ENCODE measurements around the gene TBL3. TPM values are rescaled to one million over a fixed set of nuclear protein-coding genes. Genes with fewer than 3 reads are reported as not detected.
A peak's percentile ranks its signal among the peaks of the same experiment; 100 is the strongest.

Gene TBL3
- total RNA-seq, 4 donors from 2014 or later: 49.2 to 73.5 (median 57.2) TPM

DNA sequence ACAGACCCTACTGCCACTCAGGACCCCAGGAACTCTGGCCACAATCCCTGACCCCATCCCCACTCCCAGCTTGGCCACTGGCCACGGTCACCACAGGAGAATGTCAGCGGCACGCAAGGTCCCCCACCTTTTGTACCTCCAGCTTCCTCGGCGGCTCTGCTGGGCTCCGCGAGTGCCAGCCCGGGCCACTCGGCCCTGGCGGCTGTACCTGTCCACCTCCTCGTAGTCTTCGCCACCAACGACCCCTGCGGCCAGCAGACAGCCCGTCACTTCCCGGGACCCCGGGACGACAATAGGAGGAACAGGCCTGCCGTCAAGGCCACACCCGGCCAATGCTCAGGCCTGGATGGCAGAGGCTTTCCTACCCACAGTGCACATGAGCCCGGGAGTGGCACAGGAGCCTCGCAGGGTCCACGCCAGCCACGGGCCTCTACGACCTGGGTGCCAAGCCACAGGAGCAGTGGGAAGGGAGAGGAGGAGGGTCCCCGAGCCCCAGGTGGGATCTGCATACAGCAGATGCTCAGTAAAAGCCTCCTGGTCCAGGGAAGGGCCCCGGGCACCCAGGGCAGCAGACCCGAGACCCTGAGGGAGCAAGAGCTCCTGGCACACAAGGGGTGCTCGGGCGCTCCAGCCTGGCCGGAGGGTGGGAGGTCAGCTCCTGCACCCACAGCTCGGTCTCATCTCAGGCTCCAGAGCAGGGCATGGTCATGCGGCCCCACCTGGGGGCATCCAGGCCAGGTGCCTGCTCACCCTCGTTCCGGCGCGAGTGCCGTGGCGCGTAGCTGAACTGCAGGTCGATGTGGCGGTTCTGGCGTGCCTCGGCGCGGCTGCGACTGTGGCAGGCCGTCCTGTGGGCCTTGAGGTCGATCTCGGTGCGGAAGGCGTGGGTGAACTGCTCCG is 29.9 kb downstream of the TBL3 start:
- no peaks in the 10 kb centered on the region for H3K27me3 ChIP-seq
- TF ChIP-seq EP300 (IDR thresholded peaks at IDR 0.05) (no peak), POLR2A (IDR thresholded peaks at IDR 0.05) (no peak), POLR2AphosphoS5 (IDR thresholded peaks at IDR 0.05) (no peak)
- TF ChIP-seq, protein P1, sequence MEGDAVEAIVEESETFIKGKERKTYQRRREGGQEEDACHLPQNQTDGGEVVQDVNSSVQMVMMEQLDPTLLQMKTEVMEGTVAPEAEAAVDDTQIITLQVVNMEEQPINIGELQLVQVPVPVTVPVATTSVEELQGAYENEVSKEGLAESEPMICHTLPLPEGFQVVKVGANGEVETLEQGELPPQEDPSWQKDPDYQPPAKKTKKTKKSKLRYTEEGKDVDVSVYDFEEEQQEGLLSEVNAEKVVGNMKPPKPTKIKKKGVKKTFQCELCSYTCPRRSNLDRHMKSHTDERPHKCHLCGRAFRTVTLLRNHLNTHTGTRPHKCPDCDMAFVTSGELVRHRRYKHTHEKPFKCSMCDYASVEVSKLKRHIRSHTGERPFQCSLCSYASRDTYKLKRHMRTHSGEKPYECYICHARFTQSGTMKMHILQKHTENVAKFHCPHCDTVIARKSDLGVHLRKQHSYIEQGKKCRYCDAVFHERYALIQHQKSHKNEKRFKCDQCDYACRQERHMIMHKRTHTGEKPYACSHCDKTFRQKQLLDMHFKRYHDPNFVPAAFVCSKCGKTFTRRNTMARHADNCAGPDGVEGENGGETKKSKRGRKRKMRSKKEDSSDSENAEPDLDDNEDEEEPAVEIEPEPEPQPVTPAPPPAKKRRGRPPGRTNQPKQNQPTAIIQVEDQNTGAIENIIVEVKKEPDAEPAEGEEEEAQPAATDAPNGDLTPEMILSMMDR (IDR thresholded peaks at IDR 0.05): no peak
- H3K4me1 ChIP-seq: peaks cover 49% of the 10 kb centered on the region
- H3K27ac ChIP-seq: no peak overlapping the region
- WGBS: 93% methylated on average over 33 of the region's 53 CpGs
- no peaks in the 10 kb centered on the region for H3K9me3 ChIP-seq
- H3K36me3 ChIP-seq: peaks cover 67% of the 10 kb centered on the region
- H3K4me3 ChIP-seq: no peak overlapping the region
- DNase-seq (ENCODE audit: low spot score in 2 of 2): no peak

DNA sequence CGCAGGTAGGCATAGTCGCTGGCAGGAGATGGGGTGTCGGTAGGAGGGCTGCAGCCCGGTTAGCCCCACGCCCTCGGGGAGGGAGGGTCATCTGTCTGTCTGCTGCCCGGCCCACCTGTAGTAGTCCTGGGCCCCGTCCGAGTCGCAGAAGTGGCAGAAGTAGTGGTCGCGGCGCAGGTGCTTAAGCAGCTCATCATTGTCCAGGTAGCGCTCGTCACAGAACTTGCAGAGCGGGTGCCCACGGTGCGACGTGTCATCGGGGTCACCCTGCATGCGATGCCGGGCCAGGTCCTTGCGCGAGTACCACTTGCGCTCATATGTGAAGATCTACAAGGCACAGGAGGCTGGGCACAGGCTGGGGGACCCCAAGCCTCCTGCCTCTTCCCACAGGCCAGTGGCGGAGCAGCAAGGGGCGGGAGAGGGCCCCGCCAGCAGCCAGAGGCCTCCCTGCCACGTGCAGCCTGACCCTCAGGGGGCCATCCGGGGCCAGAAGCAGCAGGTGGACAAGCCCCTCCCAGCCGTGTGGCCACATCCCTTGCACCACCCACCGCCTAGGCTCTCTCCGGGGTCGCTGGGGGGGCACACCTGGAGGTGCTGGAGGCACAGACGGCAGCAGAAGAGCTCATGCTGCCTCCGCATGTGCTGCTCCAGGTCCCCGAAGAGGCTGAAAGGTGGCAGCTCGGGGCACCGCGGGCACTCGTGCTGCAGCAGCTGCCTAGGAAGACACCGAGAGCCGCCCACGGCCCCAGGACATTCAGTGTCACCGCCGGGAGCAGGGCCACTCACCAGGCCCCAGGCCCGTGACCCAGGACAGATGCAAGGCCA is 30.8 kb downstream of the TBL3 start:
- no peaks in the 10 kb centered on the region for H3K9me3 ChIP-seq
- no peak overlapping the region for H3K4me3 ChIP-seq
- peaks cover 59% of the 10 kb centered on the region for H3K36me3 ChIP-seq
- no peak for TF ChIP-seq POLR2A (IDR thresholded peaks at IDR 0.05)
- TF ChIP-seq POLR2AphosphoS5 (IDR thresholded peaks at IDR 0.05): no peak
- TF ChIP-seq, protein P1 (IDR thresholded peaks at IDR 0.05): no peak
- no peak for TF ChIP-seq EP300 (IDR thresholded peaks at IDR 0.05)
- WGBS: 91% methylated on average over 16 of the region's 47 CpGs
- DNase-seq (ENCODE audit: low spot score in 2 of 2): no peak
- no peaks in the 10 kb centered on the region for H3K27me3 ChIP-seq
- H3K4me1 ChIP-seq: peaks cover 51% of the 10 kb centered on the region
- no peak overlapping the region for H3K27ac ChIP-seq

DNA sequence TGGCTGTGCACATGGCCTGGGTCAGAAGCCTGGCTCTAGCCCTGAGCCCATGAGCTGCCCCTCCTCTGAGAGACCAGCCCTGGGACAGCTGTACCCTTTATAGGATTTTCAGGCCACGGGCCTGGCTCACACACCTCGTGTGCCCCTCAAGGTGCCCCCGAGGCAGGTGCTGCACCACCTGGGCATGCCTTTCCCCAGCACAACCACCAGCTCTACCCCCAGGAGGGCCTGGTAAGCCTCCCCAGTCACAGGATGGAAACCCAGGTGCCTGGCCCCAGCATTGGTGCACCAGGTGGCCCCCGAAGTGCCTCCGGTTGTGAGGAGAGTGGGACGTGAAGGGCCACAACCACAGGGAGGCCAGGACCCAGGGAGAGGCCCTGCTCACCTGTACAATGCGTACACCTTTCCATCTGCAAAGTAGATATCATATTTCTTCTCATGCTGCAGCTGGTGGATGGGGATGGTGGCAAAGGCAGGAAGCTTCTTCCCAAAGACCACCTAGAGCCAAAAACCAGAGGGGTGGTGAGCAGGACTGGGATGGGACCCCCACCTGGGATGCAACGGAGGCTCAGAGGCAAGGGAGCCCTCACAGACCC is 31.5 kb downstream of the TBL3 start:
- Histone ChIP-seq H3K4me3 (no peak overlapping the region), H3K9me3 (no peaks in the 10 kb centered on the region), H3K27me3 (no peaks in the 10 kb centered on the region), H3K36me3 (peaks cover 52% of the 10 kb centered on the region), H3K4me1 (peaks cover 53% of the 10 kb centered on the region), H3K27ac (no peak overlapping the region)
- TF ChIP-seq POLR2A (IDR thresholded peaks at IDR 0.05) (no peak), POLR2AphosphoS5 (IDR thresholded peaks at IDR 0.05) (no peak), EP300 (IDR thresholded peaks at IDR 0.05) (no peak)
- TF ChIP-seq, protein P1 (IDR thresholded peaks at IDR 0.05): no peak
- WGBS: 85% methylated on average over 7 of the region's 8 CpGs
- no peak for DNase-seq (ENCODE audit: low spot score in 2 of 2)

DNA sequence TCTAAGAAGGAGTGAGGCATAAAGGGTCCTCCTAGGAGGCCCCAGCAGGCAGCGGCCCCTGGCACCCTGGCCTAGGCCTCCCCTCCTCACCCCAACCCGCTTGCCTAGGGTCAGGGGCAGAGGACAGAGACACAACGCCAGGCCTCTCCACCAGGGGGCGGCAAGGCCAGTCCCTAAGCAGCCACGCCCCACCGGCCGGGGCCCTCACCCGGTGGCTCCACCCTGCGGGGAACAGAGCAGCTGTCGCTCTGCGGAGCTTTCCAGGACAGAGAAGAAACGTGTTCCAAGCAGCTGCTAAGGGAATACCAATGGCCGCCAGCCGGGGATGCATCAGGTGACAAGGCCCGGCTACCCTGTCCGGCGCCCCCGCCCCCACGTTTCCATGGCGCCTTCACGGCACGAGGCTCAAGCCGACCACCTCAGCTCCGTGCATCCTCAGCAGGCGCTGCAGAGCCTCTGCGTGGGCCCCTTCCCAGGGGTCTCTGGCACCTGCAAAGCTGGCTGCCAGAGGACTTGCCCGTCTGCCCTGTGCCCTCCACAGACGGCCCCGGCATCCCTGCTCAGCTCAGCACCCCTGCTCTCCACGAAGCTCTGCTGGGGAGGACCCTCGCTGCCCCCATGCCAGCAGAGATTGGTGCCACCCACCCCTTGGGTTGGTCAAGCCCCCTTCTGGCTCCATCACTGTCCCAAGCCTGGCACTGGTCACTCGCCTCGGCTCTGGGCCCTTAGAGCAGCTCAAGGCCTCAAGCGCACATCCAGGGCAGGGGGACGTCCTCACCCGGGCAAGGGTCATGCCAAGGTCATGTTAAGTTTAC is 32.2 kb downstream of the TBL3 start:
- H3K9me3 ChIP-seq: no peaks in the 10 kb centered on the region
- peak; percentile 91 to 93 for DNase-seq (ENCODE audit: low spot score in 2 of 2)
- H3K4me1 ChIP-seq: peaks cover 58% of the 10 kb centered on the region
- H3K27me3 ChIP-seq: no peaks in the 10 kb centered on the region
- peak overlapping the region; percentile 6 for H3K4me3 ChIP-seq
- H3K27ac ChIP-seq: no peak overlapping the region
- H3K36me3 ChIP-seq: peaks cover 45% of the 10 kb centered on the region
- WGBS: 13% methylated on average over 6 of the region's 36 CpGs
- no peak for TF ChIP-seq POLR2A (IDR thresholded peaks at IDR 0.05)
- TF ChIP-seq POLR2AphosphoS5 (IDR thresholded peaks at IDR 0.05): no peak
- TF ChIP-seq, protein P1 (IDR thresholded peaks at IDR 0.05): peak; percentile 77 to 96

Data from suprapubic skin (tissue), 4 donors.